ENCODE results near the gene TMEM179.
"Not testable (repeated sequence)": the region's sequence is repeated elsewhere in the genome, so short reads cannot be mapped to it uniquely, and the experiment has no call there.

Gene TMEM179

GRCh38 chr14:104604458-104605449, at the start of gene TMEM179:
Gene TMEM179, minus strand, starts transcription at chr14:104604772. Its CDS starts 31 bp downstream, at chr14:104604741.
- DNase-seq, result no peak

DNA sequence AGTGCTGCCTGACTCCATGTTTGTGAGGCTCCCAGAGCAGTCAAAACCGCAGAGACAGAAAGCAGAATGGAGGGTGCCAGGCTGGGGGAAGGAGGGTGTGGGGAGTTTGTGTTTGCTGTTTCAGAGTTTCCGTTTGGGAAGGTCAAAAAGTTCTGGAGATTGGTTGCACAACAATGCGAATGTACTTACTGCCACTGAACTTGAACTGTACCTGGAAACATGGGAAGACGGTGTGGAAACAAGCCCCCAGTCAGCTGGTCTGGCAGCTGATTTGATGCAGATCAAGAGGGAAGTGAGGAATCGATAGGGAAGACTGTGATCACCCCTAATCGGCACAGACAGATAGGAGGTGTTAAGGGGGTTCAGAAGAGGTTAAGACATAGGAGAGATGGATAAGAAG, 49.5 kb upstream of the TMEM179 start:
- no peak for DNase-seq

DNA sequence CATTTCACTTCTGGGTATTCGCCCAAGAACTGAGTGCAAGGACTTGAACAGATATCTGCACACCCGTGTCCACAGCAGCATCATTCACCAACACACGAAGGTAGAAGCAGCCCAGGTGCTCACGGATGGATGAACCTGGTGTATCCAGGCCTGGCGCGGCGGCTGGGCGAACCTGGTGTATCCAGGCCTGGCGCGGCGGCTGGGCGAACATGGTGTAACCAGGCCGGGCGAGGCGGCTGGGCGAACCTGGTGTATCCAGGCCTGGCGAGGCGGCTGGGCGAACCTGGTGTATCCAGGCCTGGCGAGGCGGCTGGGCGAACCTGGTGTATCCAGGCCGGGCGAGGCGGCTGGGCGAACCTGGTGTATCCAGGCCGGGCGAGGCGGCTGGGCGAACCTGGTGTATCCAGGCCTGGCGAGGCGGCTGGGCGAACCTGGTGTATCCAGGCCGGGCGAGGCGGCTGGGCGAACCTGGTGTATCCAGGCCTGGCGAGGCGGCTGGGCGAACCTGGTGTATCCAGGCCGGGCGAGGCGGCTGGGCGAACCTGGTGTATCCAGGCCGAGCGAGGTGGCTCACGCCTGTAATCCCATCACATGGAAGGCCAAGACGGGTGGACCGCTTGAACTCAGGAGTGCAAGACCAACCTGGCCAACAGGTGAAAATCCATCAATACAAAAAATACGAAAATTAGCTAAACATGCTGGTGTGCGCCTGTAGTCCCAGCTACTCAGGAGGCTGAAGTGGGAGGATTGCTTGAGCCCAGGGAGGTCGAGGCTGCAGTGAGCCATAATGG, 48.8 kb upstream of the TMEM179 start:
- not testable (repeated sequence) for DNase-seq

DNA sequence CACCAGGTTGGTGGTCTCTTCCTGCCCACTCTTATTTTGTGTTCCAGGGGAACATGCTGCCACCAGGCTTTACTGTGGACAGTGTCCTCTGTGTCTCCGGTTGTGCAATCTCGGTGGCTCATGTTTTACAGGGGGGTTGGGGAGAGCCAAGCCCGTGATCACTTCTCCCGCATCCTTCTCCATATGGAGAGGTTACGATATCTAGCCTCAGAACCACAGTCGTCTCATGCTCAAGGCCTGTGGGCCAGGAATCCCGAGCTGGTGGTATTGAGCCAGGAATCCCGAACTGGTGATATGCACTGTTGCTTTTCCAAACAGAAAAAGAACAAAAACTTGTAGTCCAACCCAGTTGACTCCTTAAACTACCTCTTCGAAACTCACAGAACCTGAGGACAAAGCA, 47.8 kb upstream of the TMEM179 start:
- DNase-seq, result no peak

- DNase-seq, result no peak
Observed at GRCh38 chr14:104651876-104652260, 47.3 kb upstream of the TMEM179 start.

GRCh38 chr14:104650981-104651875, 46.7 kb upstream of the TMEM179 start:
- DNase-seq, result no peak

- DNase-seq, result peak; percentile 72
Observed at GRCh38 chr14:104650057-104650980, 45.7 kb upstream of the TMEM179 start.

DNA sequence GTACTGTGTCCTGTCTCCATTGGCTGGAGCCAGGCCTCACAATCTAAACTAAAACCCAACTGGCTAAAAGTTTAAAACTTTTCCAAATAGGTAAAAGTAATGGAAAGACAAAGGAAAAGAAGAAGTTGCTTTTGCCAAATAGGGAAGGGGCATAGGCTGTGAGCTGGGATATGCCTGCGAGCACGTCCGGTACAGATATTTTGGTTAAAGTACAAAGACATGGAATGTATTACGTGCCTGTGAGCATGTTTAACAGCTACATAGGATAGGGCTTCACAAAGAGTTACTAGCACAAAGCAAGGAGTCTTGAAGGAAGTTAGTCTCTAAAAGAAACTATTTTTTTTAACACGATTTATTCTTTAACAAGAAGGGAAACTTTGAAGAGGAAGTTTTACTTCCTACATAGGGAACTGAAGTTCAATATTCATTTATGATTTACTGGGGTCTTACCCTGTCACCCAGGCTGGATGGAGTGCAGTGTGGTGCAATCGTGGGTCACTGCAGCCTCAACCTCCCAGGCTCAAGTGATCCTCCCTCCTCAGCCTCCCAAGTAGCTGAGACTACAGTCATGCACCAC, 43.0 kb upstream of the TMEM179 start:
- no peak for DNase-seq

DNA sequence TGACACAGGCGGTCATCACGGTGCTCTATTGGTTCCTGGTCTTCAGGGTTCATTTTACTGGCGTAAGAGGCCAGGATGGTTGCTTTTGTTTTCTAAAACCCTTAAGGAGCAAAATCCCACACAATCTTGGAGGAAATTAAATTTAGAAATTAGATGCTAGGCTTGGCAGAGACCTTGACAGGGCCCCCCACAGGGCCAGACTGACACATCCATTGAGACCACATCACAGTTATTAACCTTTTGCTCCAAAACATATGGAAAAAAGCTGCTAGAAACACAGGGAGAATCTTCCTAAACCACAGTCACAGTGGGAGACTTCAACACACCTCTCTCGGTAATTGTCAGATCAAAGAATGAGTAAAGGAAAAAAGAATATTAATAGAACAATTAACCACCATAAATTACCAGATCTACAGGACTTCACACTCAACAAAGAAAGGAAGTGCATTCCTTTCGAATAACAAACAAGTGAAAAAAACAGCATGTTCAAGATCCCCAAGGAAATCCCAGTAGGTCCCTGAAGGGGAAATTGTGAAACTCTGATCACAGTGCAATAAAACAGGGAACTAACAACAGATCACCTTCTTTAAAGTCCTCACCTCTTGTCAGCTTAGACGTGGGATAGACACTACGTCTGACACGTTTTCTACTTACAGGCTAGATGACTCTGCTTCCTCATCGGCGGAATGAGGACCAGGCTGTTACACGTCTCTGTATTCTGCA, 40.2 kb upstream of the TMEM179 start:
- DNase-seq, result no peak

DNA sequence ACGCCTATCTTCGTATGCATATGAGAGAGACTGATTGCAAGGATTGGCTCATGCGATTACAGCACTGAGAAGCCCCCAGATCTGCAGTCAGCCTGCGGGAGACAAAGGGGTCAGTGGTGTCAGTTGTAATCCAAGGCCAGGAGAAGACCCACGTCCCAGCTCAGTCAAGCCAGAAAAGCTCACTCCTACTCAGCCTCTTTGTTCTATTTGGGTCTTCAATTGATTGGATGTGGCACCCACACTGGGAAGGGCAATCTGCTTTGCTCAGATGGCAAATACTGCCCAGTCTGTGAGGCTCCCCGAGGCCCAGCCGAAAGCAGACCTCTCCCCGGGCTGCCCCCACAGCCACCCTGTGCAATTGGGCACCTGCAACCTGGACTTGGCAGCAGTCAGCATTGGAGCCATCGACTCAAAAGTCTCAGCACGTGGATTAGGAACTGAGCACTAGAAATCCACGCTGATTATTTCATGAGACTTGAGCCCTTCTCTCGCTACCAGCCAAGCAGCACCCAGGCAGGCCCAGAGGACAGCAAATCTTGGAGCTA, 39.6 kb upstream of the TMEM179 start:
- DNase-seq, result no peak

DNA sequence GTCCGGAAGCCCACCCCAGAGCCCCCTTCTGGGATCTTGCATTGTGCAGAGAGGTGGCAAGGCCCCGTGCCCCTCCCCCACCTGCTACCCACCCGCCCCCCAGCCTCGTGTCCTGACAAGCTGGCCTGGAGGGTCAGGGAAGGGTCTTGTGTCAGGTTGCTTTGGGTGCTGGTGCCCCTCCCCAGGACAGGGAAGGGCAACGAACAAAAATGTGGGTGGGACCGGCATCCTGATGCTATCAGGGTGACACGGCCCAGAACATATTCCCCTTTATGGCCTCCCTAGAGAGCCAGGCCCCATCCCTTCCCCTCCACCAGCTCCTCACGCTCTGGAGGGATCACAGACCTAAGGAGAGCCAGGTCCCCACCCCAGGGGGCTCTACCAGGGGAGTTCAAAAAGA, 38.7 kb upstream of the TMEM179 start:
- no peak for DNase-seq

GRCh38 chr14:104642540-104642868, 37.9 kb upstream of the TMEM179 start:
- no peak for DNase-seq

DNA sequence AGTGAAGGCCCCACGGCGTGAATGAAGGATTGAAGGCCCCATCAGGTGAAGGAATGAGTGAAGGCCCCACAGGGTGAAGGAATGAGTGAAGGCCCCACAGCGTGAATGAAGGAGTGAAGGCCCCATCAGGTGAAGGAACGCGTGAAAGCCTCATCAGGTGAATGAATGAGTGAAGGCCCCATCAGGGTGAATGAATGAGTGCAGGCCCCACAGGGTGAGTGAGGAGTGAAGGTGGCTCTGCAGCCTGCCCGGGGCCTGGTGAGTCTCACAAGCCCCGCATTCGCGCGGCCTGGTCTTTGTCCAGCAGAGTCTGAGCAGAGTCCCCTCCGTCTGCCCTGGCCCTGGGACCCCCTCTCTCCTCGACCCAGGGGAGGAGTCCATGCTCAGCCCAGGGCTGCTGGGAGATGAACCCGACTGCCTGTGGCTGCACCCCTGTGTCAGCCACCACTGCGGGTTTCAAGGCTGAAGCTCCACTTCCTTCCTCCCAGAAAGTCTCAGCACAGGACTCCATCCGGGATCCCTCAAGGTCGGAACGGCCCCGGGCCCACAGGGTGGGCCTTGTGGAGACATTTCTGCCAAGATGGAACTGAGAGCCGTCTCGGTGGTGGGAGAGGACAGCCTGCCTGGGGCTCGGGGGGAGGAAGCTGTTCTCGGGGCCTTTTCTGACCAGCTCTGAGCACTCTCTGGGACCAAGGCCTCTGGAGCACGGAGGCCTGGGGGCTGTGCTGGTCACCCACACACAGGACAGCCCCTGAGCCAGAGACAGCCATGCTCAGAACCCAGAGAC, 37.4 kb upstream of the TMEM179 start:
- DNase-seq, result no peak

- no peak for DNase-seq
Observed at GRCh38 chr14:104640681-104641080, 36.1 kb upstream of the TMEM179 start.

DNA sequence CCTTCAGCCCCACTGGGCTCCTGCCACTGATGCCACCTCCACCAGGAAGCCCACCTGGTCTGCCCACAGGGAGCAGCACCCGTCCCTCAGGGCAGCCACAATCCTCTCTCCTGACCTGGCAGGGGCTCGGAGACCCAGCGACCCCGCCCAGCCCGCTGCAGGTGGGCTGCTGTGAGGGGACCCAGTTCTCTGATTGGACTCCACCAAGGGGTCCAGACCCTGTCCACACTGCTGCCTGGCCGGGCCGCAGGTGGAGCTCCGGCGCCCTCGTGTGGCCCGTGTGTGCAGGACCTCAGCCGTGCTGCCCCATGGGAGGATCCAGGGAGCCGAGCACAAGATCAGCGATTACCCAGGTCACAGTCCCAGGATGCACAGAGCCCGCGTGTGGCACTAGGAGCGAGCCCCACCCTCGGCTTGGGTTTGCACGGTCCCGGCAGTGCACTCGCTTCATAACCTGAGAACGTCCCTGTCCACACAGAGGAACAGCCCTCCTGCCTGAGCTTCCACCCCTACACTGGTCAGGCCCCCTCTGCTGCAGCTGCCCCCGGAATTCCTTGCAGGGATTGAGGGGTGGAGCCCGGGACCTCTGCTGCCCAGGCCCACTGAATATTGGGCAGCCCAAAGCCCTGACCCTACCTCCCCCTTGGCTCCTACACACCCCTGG, 35.4 kb upstream of the TMEM179 start:
- DNase-seq, result peak; percentile 47

DNA sequence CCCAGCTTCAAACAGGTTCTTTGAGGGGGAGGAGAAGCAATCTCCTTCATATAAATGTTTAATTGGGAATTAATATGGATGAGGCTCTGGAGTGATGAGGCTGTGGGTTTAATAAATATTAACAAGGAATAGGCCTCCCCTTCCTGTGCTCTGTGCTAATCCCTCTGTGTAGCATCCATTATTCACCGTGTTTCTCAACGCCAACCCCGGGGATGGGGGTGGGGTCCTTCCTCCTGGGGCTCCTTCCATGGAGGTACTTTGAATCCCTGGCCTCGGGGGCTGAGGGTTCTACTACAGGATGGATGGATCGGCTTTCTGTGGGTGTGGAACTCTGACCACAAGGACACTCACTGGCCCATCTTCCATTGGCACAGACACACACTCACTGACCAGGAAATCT, 34.9 kb upstream of the TMEM179 start:
- DNase-seq, result no peak

DNA sequence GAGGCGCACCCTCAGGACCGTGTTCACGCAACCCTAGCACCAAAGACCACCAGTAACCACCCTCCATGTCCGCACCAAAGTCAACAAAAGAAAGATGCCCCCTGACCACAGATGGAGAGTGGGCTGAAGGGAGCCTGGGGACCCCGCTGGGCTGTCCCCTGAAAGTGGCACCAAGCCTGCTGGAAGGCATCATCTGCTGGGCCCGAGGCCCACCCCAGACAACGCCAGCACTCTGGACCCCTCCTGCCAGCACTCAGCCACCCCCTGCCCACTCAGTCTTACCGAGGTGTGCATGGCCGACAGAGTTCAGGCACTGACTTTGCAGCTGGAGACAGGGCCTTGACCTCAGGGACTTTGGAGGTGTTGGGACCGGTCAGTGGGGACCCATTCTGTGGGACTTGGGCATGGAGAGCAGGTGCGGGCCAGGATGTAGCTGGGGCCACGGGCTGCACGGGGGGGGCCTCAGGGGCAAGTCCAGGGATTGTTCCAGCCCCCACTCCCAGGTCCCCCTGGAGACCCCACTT, 34.4 kb upstream of the TMEM179 start:
- DNase-seq, result no peak

DNA sequence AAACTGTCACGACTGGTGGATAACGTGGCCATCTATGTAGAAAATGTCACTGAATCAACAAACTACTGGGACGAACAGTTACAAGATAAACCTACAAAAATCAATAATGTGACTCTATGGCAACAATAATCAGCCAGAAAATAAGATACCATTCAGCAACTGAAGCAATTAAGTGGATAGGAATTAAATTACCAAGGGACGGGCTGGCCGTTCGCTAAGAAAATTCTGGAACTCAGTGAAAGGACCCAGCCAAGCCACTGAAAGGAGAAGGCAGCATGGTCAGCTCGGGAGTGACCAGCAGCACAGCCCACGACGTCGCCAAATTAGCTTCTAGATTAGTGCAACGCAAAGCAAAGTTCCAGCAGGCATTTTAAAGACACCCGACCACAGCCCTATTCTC, 33.6 kb upstream of the TMEM179 start:
- DNase-seq, result no peak

- DNase-seq, result no peak
Observed at GRCh38 chr14:104637546-104638003, 33.0 kb upstream of the TMEM179 start.

Measured in stimulated activated CD4-positive, alpha-beta T cell treated with anti-CD3 and anti-CD28 coated beads, Interleukin-4, amount 100 ng/mL, for 24 hours (primary cell).